Upper lobe of left lung (tissue), 6 donors: ENCODE data around the gene RAB11FIP4. TPM values are rescaled to one million over a fixed set of nuclear protein-coding genes. Genes with fewer than 3 reads are reported as not detected.

Source experiments
- ATAC-seq, 2 donors: fragments of 200-7000 bp; cut with Tn5 transposase; one replicate each; pipeline ENCODE4 v1.9.1; 2022; ENCODE audit warnings: mild to moderate bottlenecking in 2 of 2, moderate library complexity in 2 of 2; ENCODE audit not compliant: low FRiP score in 2 of 2
- DNase-seq, 2 donors: peaks; one replicate each; pipeline ENCODE4 v3.0.0-alpha.2; 2019 to 2020
- H3K27ac ChIP-seq, 4 donors: fragments of 200-600 bp; sonication (generic); one replicate each; pipeline ENCODE4 v1.5.1; 2016 to 2019
- H3K27me3 ChIP-seq, 4 donors: fragments of 200-600 bp; sonication (generic); one replicate each; pipeline ENCODE4 v1.5.1; 2017 to 2019
- H3K36me3 ChIP-seq, 4 donors: fragments of 200-600 bp; sonication (generic); one replicate each; pipeline ENCODE4 v1.5.1; 2016 to 2019
- H3K4me1 ChIP-seq, 4 donors: fragments of 200-600 bp; sonication (generic); one replicate each; pipeline ENCODE4 v1.5.1; 2018 to 2019
- H3K4me3 ChIP-seq, 4 donors: fragments of 200-600 bp; sonication (generic); one replicate each; pipeline ENCODE4 v1.5.1; 2017 to 2019; ENCODE audit warnings: mild to moderate bottlenecking in 2 of 4, moderate library complexity in 1 of 4
- H3K9me3 ChIP-seq, 4 donors: fragments of 200-600 bp; sonication (generic); one replicate each; pipeline ENCODE4 v1.5.1; 2018 to 2019
- EP300 ChIP-seq, 4 donors: sonication (generic); formaldehyde crosslinking; IDR thresholded peaks; one replicate each; pipeline ENCODE4 v1.5.1; 2017; ENCODE audit warnings: antibody characterized with exemption in 4 of 4, control low read depth in 2 of 4
- POLR2A ChIP-seq, 4 donors: fragments of 450-650 bp; IDR thresholded peaks; one replicate each; pipeline ENCODE4 v1.5.1; 2016 to 2017; ENCODE audit warnings: antibody characterized with exemption in 4 of 4, mild to moderate bottlenecking in 2 of 4
- POLR2AphosphoS5 ChIP-seq, 2 donors: sonication (generic); formaldehyde crosslinking; IDR thresholded peaks; one replicate each; pipeline ENCODE4 v1.5.1; 2017; ENCODE audit warnings: antibody characterized with exemption in 2 of 2
- WGBS, 2 donors: methylation state at CpG; one replicate each; pipeline ENCODE4 v1.1.5; 2017 to 2018; 5-methylcytosine and 5-hydroxymethylcytosine counted together
- small RNA-seq, 4 donors: library from RNA; depleted of rRNA; stranded (forward); fragments of <200 nt; gene quantifications; one replicate each; pipeline ENCODE3, GENCODE V24; 2016
- total RNA-seq, 6 donors: library from RNA; depleted of rRNA in 4 of 6; stranded (reverse); fragments of >200 nt in 4 of 6; gene quantifications; one replicate each; pipeline versions ENCODE4 v1.1.0 to v1.2.1, GENCODE V29; 2016 to 2021
- TF ChIP-seq, protein P1 (sequence below), 6 experiments: fragments of 450-650 bp in 4 of 6; fragments of 200-600 bp in 2 of 6; sonication (generic) in 2 of 6; IDR thresholded peaks; one replicate each; pipeline ENCODE4 v1.5.1; 2016 to 2019; ENCODE audit warnings: antibody characterized with exemption in 6 of 6
- donor health status: DM: no; HTN: no; CAD: no; lungs with moderate emphysema.
- donor health status: DM: no; HTN: yes; CAD: no; lungs with severe emphysema.

The RAB11FIP4 gene
- total RNA-seq, 6 donors from 2014 or later, result 15.2 to 36.1 (median 23.3) TPM

DNA sequence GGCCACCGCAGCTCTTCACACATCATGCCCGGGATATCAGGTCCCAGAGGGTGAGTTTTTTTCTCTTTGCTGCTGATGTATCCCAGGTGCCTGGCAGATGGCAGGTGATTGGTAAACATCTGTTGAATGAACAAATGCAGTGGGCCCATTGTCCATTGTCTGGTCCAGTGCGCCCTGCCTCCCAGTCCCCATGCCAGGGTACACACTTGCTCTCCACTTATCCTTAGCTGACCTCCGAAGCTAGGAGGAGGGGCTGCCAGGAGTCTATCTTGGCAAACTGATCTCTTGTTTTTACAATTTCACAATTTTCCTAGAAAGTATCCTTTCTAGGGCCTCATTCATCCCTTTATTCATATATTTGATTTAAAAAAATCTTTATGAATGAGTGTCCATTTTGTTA, 196.0 kb downstream of the RAB11FIP4 start:
- TF ChIP-seq EP300 (IDR thresholded peaks at IDR 0.05) (no peak), POLR2AphosphoS5 (IDR thresholded peaks at IDR 0.05) (no peak), POLR2A (IDR thresholded peaks at IDR 0.05) (no peak)
- TF ChIP-seq, protein P1, sequence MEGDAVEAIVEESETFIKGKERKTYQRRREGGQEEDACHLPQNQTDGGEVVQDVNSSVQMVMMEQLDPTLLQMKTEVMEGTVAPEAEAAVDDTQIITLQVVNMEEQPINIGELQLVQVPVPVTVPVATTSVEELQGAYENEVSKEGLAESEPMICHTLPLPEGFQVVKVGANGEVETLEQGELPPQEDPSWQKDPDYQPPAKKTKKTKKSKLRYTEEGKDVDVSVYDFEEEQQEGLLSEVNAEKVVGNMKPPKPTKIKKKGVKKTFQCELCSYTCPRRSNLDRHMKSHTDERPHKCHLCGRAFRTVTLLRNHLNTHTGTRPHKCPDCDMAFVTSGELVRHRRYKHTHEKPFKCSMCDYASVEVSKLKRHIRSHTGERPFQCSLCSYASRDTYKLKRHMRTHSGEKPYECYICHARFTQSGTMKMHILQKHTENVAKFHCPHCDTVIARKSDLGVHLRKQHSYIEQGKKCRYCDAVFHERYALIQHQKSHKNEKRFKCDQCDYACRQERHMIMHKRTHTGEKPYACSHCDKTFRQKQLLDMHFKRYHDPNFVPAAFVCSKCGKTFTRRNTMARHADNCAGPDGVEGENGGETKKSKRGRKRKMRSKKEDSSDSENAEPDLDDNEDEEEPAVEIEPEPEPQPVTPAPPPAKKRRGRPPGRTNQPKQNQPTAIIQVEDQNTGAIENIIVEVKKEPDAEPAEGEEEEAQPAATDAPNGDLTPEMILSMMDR (IDR thresholded peaks at IDR 0.05), result no peak
- 73 to 77% methylated on average over 4 of the region's 4 CpGs for WGBS, 2 donors
- ATAC-seq (no peak), DNase-seq (no peak)
- no peaks in the 10 kb centered on the region for H3K27me3 ChIP-seq
- no peak overlapping the region for H3K4me3 ChIP-seq
- H3K9me3 ChIP-seq, result no peaks in the 10 kb centered on the region
- H3K27ac ChIP-seq, result no peak overlapping the region
- H3K36me3 ChIP-seq, result no peaks in the 10 kb centered on the region
- H3K4me1 ChIP-seq, result peaks cover 2 to 4% (median 3%) of the 10 kb centered on the region in 4 donors

Small RNA genes lying within 50 kb of the gene (small RNA-seq; reads per million reads assigned to genes)
- gene MIR193A (1.7 to 3.9 (median 2.3) reads per million in 4 donors), gene MIR4725 (0 reads per million in 4 donors), gene RN7SL45P (0 reads per million in 4 donors), gene RN7SL79P (0 reads per million in 4 donors), gene RNU6ATAC7P (0 reads per million in 4 donors)

Other genes starting within 250 kb of the RAB11FIP4 start
- gene OMG, start 94.4 kb upstream of the RAB11FIP4 start, total RNA-seq, result 10 to 100 TPM in 1 of 6 donors, 1 to 10 TPM in 4, not detected in 1; 2.1 to 25.7 (median 7.3) TPM
- 10 to 100 TPM; 23.1 to 90.0 (median 50.6) TPM for gene EVI2B, start 77.6 kb upstream of the RAB11FIP4 start, total RNA-seq
- gene EVI2A, start 70.1 kb upstream of the RAB11FIP4 start, total RNA-seq, result 10 to 100 TPM in 5 of 6 donors, 1 to 10 TPM in 1; 6.1 to 31.3 (median 23.8) TPM